ENCODE measurements around the gene C17orf113. TPM values are rescaled to one million over a fixed set of nuclear protein-coding genes. Genes with fewer than 3 reads are reported as not detected.

The C17orf113 gene
- total RNA-seq, 1 experiment from 2014 or later, result 2.3 TPM

- TF ChIP-seq REST (IDR thresholded peaks at IDR 0.05; ENCODE audit: low read depth) (no peak), RAD21 (IDR thresholded peaks at IDR 0.05; ENCODE audit: low read depth) (no peak), ZBTB33 (IDR thresholded peaks at IDR 0.05; ENCODE audit: extremely low read depth, insufficient replicate concordance, low read length) (no peak)
Observed at GRCh38 chr17:42088736-42089135, 38.3 kb upstream of the C17orf113 start (continued).

DNA sequence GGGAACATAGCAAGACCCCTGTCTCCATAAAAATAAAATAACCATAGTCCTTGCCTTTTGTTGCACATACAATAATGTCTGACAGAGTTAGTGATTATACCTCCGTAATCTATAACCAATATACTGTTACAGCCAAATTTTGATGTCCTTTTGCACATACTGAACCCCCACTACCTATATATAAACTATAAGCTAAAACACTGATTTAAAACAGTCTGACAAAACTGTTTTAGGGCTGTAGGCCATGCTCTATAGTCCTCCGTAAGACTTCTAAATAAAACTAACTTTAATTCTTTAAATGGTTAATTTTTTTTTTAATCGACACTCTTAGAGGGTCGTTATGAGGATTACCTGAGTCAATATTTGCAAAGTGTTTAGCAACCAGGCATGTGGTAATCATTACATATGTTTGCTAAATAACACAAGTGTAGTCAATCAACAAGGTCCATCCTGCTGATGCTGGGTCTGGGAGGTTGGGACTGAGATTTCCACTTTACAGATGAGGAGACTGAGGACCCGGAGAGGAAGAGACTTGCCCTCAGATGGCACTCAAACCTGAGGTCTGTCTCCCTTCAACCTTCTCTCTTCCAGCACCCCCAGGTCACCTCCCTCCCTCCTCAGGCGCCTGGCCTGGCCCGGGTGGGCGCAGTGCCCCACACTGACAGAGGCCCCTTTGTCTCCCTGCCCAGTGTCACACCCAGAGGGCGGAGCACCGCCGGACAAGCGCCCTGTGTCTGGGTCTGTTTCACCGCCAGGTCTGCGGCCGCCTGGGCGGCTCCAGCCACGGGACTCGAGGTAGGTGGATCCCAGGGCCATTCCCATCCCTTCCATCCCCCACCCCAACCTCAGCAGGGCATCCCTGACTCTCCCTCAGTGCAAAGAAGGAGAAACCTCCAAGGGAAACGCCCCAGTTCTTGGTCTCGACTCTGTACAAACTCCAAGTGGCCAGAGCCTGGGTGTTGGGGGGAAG, 37.6 kb upstream of the C17orf113 start:
- DNase-seq (ENCODE audit: low read depth, low spot score) (peak; percentile 31), ATAC-seq (peak; percentile 99)
- intact Hi-C loops (cut with micrococcal nuclease), result no loop called here
- H3K9me2 ChIP-seq (ENCODE audit: insufficient read depth), result no peaks in the 10 kb centered on the region
- H3K4me1 ChIP-seq (ENCODE audit: control insufficient read depth in 1 of 2, insufficient read depth in 2 of 2, low read length in 2 of 2), result peaks cover 9 to 21% of the 10 kb centered on the region in 2 experiments; a peak in 3 of 4 replicates
- H3K4me3 ChIP-seq (replicated peaks in 1 of 2; ENCODE audit: low read depth in 1 of 2, low read length in 2 of 2), result peak overlapping the region; percentile 18 to 35
- no peaks in the 10 kb centered on the region for H3K79me2 ChIP-seq (ENCODE audit: insufficient read depth, low read length)
- no peaks in the 10 kb centered on the region for H3K27me3 ChIP-seq (ENCODE audit: insufficient read depth, low read length)
- H4K20me1 ChIP-seq (ENCODE audit: insufficient read depth), result no peaks in the 10 kb centered on the region
- H3K27ac ChIP-seq (ENCODE audit: low read depth, low read length), result no peak overlapping the region
- ChIA-PET CTCF (interaction anchor here (0.8 to 1.0 kb wide), 2 partner anchors 12 to 16 kb away, joined by 3 read pairs; no protein-coding TSS in a partner anchor), RAD21 (ENCODE audit: low non-redundant PET in 1 of 2, low total read pairs in 2 of 2, uncharacterized antibody in 2 of 2, unreplicated experiment in 2 of 2) (no interaction called here), POLR2A (no interaction called here)
- H2AFZ ChIP-seq (ENCODE audit: low read depth, low read length, poor library complexity, severe bottlenecking), result peak overlapping the region; percentile 84
- H3K36me3 ChIP-seq (ENCODE audit: control insufficient read depth in 1 of 2, insufficient read depth in 2 of 2, low read length in 2 of 2), result no peaks in the 10 kb centered on the region
- H3K9ac ChIP-seq (ENCODE audit: low read length), result peak overlapping the region; percentile 12; the same call in 1 of the 2 replicates
- no peaks in the 10 kb centered on the region for H3K9me3 ChIP-seq (ENCODE audit: control insufficient read depth in 1 of 2, insufficient read depth in 1 of 2, low read depth in 1 of 2, low read length in 2 of 2)
- BruUV-seq (replicated peaks), result no TSS peak
- peak overlapping the region; percentile 71 for H3K4me2 ChIP-seq (ENCODE audit: low read length)
- TF ChIP-seq FOSL1 (IDR thresholded peaks at IDR 0.05; ENCODE audit: low read depth) (no peak), CTCF (IDR thresholded peaks at IDR 0.05 in 2 of 3, conservative IDR thresholded peaks at IDR 0.05 in 1 of 3; ENCODE audit: borderline replicate concordance in 1 of 3, insufficient read depth in 1 of 3, low read depth in 2 of 3, low read length in 2 of 3) (no peak), SP1 (IDR thresholded peaks at IDR 0.05; ENCODE audit: low read depth) (no peak), ELF1 (IDR thresholded peaks at IDR 0.05; ENCODE audit: borderline replicate concordance, low read depth) (no peak), CEBPB (IDR thresholded peaks at IDR 0.05; ENCODE audit: low read depth) (no peak), EZH2 (IDR thresholded peaks at IDR 0.05) (no peak), ATF3 (IDR thresholded peaks at IDR 0.05) (no peak), POLR2A (IDR thresholded peaks at IDR 0.05; ENCODE audit: borderline replicate concordance, extremely low read depth, insufficient read depth, insufficient read length) (no peak), MAX (IDR thresholded peaks at IDR 0.05) (no peak)

Measured in HCT116 (cell line).